MM.1S (cell line): Measurements from ENCODE around the gene GAST.

Experiments used
- EZH2 ChIP-seq: fragments of 300-600 bp; sonication (generic); optimal IDR thresholded peaks from 2 replicates; pipeline ENCODE3; 2017; ENCODE audit warnings: low read depth, mild to moderate bottlenecking, antibody characterized with exemption, low read length, mixed read lengths
- EZH2phosphoT487 ChIP-seq: fragments of 300-600 bp; sonication (generic); IDR thresholded peaks from 2 replicates; pipeline ENCODE4 v1.6.1; 2018; ENCODE audit warnings: antibody characterized with exemption, low read length
- TF ChIP-seq, protein P1 (sequence below): fragments of 300-600 bp; sonication (generic); IDR thresholded peaks from 2 replicates; pipeline ENCODE4 v1.5.1; 2016; ENCODE audit warnings: antibody characterized with exemption, low read length, mixed read lengths

DNA sequence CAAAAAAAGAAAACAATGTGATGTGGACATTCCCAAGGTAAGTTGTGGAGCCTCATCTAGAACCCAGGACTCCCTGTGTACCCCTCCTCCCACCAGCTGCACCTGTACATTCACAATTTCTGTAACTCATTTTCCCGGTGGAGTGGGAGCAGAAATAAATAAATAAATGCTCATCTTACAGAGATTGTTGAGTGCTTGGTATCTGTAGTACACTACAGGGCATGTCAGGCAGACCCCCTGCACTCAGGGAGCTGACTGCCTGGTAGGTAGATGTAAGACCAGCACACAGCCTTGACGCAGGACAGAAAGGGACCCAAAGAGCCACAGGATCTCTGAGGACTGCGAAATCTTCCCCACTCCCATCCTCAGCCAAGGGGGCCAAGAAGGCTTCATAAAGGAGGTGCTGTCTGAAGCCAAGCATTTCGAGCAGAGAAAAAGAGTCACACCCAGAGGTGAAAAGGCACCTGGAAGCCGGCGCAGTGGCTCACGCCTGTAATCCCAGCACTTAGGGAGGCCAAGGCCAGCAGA, 16.9 kb upstream of the GAST start:
- TF ChIP-seq, protein P1, sequence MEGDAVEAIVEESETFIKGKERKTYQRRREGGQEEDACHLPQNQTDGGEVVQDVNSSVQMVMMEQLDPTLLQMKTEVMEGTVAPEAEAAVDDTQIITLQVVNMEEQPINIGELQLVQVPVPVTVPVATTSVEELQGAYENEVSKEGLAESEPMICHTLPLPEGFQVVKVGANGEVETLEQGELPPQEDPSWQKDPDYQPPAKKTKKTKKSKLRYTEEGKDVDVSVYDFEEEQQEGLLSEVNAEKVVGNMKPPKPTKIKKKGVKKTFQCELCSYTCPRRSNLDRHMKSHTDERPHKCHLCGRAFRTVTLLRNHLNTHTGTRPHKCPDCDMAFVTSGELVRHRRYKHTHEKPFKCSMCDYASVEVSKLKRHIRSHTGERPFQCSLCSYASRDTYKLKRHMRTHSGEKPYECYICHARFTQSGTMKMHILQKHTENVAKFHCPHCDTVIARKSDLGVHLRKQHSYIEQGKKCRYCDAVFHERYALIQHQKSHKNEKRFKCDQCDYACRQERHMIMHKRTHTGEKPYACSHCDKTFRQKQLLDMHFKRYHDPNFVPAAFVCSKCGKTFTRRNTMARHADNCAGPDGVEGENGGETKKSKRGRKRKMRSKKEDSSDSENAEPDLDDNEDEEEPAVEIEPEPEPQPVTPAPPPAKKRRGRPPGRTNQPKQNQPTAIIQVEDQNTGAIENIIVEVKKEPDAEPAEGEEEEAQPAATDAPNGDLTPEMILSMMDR, result no peak
- TF ChIP-seq EZH2 (no peak), EZH2phosphoT487 (no peak)
